HepG2 (cell line): ENCODE data around the gene SLC12A9.

Source experiments
- ATF7-NPFF ChIP-seq: sonication (generic); formaldehyde crosslinking; IDR thresholded peaks from 2 replicates; pipeline ENCODE4 v1.8.1; 2023; ENCODE audit warnings: mild to moderate bottlenecking, low read depth, missing genetic modification reagents, moderate library complexity
- CTCF ChIP-seq: sonication (generic); formaldehyde crosslinking; IDR thresholded peaks from 2 replicates; pipeline ENCODE4 v1.5.0; 2020; ENCODE audit warnings: mild to moderate bottlenecking, missing genetic modification reagents, moderate library complexity
- KAT7 ChIP-seq: IDR thresholded peaks from 2 replicates; pipeline ENCODE4 v1.6.1; 2018; ENCODE audit warnings: borderline replicate concordance, missing compliant biosample characterization
- KDM3A ChIP-seq: IDR thresholded peaks from 2 replicates; pipeline ENCODE4 v1.6.1; 2018; ENCODE audit warnings: low read depth, missing compliant biosample characterization
- KLF12 ChIP-seq: sonication (generic); formaldehyde crosslinking; IDR thresholded peaks from 2 replicates; pipeline ENCODE4 v1.4.0; 2020; ENCODE audit warnings: missing genetic modification reagents, borderline replicate concordance
- KLF6 ChIP-seq: IDR thresholded peaks from 2 replicates; pipeline ENCODE4 v1.8.0; 2016; ENCODE audit warnings: missing biosample characterization, missing genetic modification reagents
- MAX ChIP-seq: IDR thresholded peaks from 2 replicates; pipeline ENCODE4 v1.6.1; 2012; ENCODE audit warnings: inconsistent platforms
- MTF1 ChIP-seq: sonication (generic); formaldehyde crosslinking; IDR thresholded peaks from 2 replicates; pipeline ENCODE4 v1.5.0; 2020; ENCODE audit warnings: missing genetic modification reagents
- PBX2 ChIP-seq: IDR thresholded peaks from 2 replicates; pipeline ENCODE4 v1.6.1; 2016; ENCODE audit warnings: control low read depth
- SATB2 ChIP-seq: sonication (generic); formaldehyde crosslinking; IDR thresholded peaks from 2 replicates; pipeline ENCODE4 v1.5.0; 2020; ENCODE audit warnings: missing genetic modification reagents
- SOX13 ChIP-seq, 3 experiments: fragments of 450-650 bp in 1 of 3; sonication (generic) in 1 of 3; formaldehyde crosslinking in 1 of 3; IDR thresholded peaks in 2 of 3; conservative IDR thresholded peaks in 1 of 3; 2 replicates each; pipeline versions ENCODE4 v1.5.0 to v1.6.1; 2016 to 2020; ENCODE audit warnings: antibody characterized with exemption in 1 of 3, mild to moderate bottlenecking in 1 of 3, missing compliant biosample characterization in 1 of 3, missing genetic modification reagents in 1 of 3, moderate library complexity in 1 of 3
- ZBTB21 ChIP-seq: sonication (generic); formaldehyde crosslinking; IDR thresholded peaks from 2 replicates; pipeline ENCODE4 v1.4.0; 2020; ENCODE audit warnings: missing genetic modification reagents
- ZBTB7B ChIP-seq: sonication (generic); formaldehyde crosslinking; IDR thresholded peaks from 2 replicates; pipeline ENCODE4 v1.4.0; 2020; ENCODE audit warnings: missing genetic modification reagents
- ZNF674 ChIP-seq: sonication (generic); formaldehyde crosslinking; IDR thresholded peaks from 2 replicates; pipeline ENCODE4 v1.5.0; 2020; ENCODE audit warnings: low read depth, mild to moderate bottlenecking, missing genetic modification reagents

- TF ChIP-seq ATF7-NPFF (CRISPR knock-in tag) (no peak), KLF12 (CRISPR knock-in tag) (no peak), CTCF (CRISPR knock-in tag) (no peak), SATB2 (no peak), ZNF674 (CRISPR knock-in tag) (no peak), ZBTB7B (CRISPR knock-in tag) (no peak), MAX (no peak), KAT7 (no peak), KLF6 (CRISPR knock-in tag) (no peak), PBX2 (CRISPR knock-in tag) (no peak), SOX13 (IDR thresholded peaks at IDR 0.05) (no peak), SOX13 (CRISPR knock-in tag; conservative IDR thresholded peaks at IDR 0.05 in 1 of 2, IDR thresholded peaks at IDR 0.05 in 1 of 2) (no peak), KDM3A (CRISPR knock-in tag) (no peak), MTF1 (CRISPR knock-in tag) (no peak), ZBTB21 (CRISPR knock-in tag) (no peak)
Measured at GRCh38 chr7:100908512-100908911, 56.0 kb downstream of the SLC12A9 start.
